Stimulated activated CD8-positive, alpha-beta memory T cell treated with anti-CD3 and anti-CD28 coated beads, Interleukin-4, amount 100 ng/mL, for 4 hours (primary cell): Measurements from ENCODE around the gene VDAC1.
"Not testable (repeated sequence)": the region's sequence is repeated elsewhere in the genome, so short reads cannot be mapped to it uniquely, and the experiment has no call there.

ENCODE experiments used
- DNase-seq, 2 donors: peaks; one replicate each; pipeline ENCODE4 v3.0.0-alpha.2; 2020; ENCODE audit warnings: low read depth in 2 of 2, low spot score in 1 of 2

The VDAC1 gene

DNA sequence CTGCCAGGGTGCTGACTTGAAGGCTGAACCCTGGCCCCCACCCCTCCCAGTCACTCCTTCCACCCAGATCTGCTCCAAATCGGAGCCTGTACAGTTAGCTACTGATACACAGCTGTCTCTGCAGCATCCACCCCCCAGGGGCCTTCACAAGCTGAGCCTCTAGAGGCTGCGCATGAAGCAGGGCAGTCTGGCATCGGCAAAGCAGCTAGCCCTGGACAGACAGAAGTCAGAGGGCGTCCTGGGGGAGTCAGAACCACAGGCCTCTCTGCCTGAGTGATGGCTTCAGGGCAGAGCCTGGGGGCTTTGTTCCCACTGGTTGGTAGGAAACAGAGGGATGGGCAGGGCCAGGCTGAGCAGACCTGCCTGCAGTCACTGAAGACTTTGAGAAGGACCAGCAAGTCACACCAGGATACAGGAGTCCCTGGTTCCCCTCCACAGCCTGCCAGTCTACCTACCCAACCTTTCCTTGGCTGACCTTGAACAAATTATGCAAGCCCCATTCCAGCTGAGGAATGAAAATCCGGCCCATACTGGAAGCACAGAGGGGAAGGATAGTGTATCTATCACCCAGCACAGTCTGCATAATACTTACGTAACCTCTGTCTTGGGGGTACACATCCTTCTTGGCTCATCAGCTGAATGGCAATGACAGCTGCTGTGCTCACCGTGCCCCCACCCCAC is 8.8 kb downstream of the VDAC1 start:
- DNase-seq = no peak

- DNase-seq = no peak
These were observed 9.4 kb downstream of the VDAC1 start for GRCh38 chr5:133995341-133995740.

- DNase-seq = no peak
These were observed 9.8 kb downstream of the VDAC1 start for GRCh38 chr5:133994990-133995333.

DNA sequence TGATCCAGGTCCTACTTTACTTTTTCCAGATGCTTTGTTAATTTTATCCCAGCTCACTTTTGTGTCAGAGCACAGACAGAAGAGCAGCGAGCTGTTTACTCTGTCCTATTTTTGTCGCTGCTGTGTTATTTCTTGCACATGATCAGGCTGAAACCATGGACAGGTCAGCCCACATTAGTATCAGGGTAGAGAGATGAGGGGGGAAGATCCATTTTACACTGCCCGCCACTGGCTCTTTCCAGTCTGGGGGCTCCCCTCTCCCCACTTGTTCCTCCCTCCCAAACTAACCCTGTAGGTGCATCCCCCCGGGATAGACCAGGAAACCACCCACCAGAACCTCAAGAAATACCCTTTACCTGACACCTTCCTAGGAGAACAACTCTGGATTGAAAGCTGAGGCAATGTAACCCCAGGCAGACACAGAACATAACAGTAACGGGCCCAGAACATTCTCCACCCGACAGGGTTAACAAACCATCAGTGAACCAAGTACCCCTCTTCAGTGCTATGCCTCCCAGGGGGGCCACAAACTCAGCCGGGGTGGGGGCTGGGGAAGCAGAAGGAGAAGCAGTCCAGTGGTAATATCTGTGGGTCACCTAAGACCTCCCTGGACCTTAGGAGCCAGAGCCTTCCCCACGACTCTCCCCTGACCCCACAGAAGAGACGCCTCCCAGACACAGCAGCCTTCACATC is 10.3 kb downstream of the VDAC1 start:
- no peak for DNase-seq

GRCh38 chr5:133993185-133993936 is 11.4 kb downstream of the VDAC1 start:
- DNase-seq = no peak

- DNase-seq = no peak
These were observed 12.2 kb downstream of the VDAC1 start for GRCh38 chr5:133992429-133993155.

GRCh38 chr5:133991171-133991910 is 13.4 kb downstream of the VDAC1 start:
- no peak for DNase-seq

- DNase-seq = no peak
These were observed 14.4 kb downstream of the VDAC1 start for GRCh38 chr5:133990396-133990795.

DNA sequence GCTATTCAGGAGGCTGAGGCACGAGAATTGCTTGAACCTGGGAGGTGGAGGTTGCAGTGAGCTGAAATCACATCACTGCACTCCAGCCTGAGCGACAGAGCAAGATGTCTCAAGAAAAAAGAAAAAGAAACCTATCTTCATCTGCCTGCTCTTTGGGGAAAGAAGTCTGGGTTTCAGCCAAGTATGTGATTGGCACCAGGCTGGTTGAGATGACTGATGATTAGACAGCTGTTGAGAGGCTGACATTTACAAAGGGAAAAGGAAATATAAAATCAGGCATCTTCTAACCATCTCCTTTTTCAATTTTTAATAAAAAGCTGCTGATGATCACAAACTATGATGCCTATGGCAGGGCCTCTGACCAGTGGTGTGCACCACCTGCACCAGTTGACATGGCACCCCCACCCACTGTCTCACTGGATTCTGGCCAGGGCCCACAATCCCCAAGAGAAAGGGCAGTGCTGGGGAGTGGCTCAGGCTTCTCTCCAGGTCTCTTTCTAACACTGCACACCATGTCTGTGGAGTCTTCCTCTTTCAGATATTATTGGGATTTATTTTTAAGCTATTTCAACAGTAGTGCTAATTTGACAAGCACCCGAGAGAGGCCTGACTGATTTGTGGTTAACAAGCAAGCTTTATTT is 19.1 kb downstream of the VDAC1 start:
- DNase-seq = no peak

GRCh38 chr5:133983674-133984073 is 21.1 kb downstream of the VDAC1 start:
- no peak for DNase-seq

DNA sequence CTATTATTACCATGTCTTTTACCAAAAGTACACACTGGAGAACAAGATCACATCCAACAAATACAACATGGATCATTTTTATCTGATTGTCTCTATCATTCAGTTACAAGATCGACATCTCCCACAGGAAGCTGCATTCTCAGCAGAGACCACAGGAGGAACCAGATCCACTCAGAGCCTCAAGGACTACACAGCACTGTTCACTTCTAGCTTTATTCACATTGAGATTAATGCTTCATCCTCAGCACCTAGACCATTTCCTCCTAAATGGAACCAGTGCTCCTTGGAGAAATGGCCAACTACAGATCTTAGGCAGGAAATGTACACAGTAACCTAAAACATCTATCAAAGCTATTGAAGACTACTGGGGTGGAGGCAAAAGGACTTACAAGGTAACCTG is 23.1 kb downstream of the VDAC1 start:
- DNase-seq = no peak

DNA sequence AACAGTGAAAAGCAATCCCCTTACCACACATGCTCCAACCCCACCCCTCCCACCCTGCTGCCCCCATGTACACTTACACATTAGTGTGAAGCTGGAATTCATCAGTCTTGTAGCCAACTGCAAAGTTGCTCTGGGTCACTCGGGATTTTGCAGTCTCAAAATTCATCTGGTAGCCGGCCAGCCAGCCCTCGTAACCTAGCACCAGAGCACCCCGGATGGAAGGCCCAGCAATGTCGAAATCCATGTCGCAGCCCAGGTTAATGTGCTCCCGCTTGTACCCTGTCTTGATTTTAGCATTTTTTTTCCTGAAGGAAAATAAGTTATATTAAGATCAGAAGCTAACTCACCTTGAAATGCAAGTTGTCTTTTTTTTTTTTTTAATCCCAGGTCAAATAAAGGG is 24.1 kb downstream of the VDAC1 start:
- DNase-seq = no peak

DNA sequence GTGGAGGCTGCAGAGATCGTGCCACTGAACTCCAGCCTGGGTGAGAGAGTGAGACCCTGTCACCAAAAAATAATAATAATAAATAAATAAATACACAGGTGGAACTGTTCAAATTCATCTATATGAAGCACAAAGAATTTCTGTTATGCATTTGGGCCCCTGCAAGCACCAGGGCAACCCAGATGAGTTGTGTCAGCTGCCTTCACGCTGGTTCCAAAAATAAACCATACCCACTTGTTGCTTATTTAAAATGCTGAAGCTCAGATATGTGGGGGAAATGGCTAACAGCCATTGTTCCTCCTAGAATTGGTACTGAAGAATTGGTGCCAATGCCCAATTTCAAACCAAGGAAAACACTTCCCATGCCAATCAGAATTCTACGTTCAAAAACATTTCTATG is 25.8 kb downstream of the VDAC1 start:
- DNase-seq = no peak

- DNase-seq = no peak
These were observed 26.9 kb downstream of the VDAC1 start for GRCh38 chr5:133977858-133978257.

- no peak for DNase-seq
These were observed 27.5 kb downstream of the VDAC1 start for GRCh38 chr5:133977161-133977787.

GRCh38 chr5:133975546-133975945 is 29.2 kb downstream of the VDAC1 start:
- not testable (repeated sequence) for DNase-seq

DNA sequence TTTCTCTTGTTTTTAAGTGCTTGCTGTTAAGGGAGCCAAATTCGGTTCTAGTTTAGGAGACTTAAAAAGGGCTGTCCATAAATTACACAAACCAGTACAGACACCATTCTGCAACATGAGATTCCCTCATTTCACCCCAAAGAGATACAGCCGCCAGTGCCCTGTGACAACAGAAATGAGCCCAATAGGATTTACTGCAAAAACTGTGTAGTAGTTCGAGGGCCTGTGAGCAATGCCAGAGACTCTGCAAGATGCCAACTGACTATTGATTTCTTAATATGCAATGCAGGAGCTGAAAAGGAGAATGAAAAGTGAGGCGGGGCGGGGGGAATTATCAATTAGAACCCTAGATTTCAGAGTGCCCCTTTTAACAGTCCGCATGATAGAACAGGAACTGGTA is 30.6 kb downstream of the VDAC1 start:
- no peak for DNase-seq

DNA sequence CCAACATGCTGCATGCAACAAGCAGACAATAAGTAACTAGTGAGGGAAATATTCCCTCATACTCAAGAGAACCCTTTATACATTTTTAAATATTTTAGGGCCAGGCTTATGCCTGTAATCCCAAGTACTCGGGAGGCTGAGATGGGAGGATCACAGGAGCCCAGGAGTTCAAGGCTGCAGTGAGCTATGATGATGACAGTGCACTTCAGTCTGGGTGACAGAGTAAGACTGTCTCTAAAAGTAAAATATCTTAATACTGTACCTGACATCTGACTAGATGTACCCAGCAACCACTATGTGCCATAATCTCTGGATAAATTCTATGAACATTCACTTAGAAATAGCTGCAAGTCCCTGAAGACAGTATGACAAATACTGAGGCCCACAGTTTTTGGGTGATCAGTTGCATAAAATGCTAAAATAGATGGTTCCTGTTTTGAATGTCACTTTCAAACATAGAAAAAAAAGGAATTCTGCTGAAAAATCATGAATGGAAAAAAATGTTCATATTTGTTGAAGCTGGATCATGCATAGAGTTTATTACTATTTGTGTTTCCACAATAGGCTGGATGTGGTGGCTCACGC is 34.4 kb downstream of the VDAC1 start:
- no peak for DNase-seq

GRCh38 chr5:133969654-133970324 is 35.0 kb downstream of the VDAC1 start:
- DNase-seq = no peak
